Vein endothelial cell (primary cell): ENCODE results near the gene CBX4. TPM values are rescaled to one million over a fixed set of nuclear protein-coding genes. Genes with fewer than 3 reads are reported as not detected.

Experiments
- total RNA-seq: library from RNA; depleted of rRNA; stranded (reverse); fragments of >200 nt; gene quantifications from 2 replicates; pipeline ENCODE4 v1.2.3, GENCODE V29; 2012

CBX4 gene
- total RNA-seq: 9.4 and 11.8 TPM in 2 replicates

GRCh38 chr17:79839356-79840268, at the start of gene CBX4:
Gene CBX4, minus strand, starts transcription at chr17:79839440. Its CDS starts 189 bp downstream, at chr17:79839251.

GRCh38 chr17:79796763-79797491, 42.3 kb downstream of the CBX4 start, which contains the start of gene CBX8:
Gene CBX8, minus strand, starts transcription at chr17:79797077. Its CDS starts 79 bp downstream, at chr17:79796998.

Other genes starting within 250 kb of the CBX4 start
- gene RBFOX3, start 228.4 kb downstream of the CBX4 start, total RNA-seq: 0.10 TPM in 1 of 2 replicates, not detected in the other
- not detected in 2 replicates for gene ENPP7, start 108.5 kb downstream of the CBX4 start, total RNA-seq
- gene CBX2, start 61.3 kb downstream of the CBX4 start, total RNA-seq: 16.0 and 19.2 TPM in 2 replicates
- 2.2 and 2.6 TPM in 2 replicates for gene CBX8, start 42.4 kb downstream of the CBX4 start, total RNA-seq
- 44.3 and 67.3 TPM in 2 replicates for gene TBC1D16, start 196.4 kb upstream of the CBX4 start, total RNA-seq
- gene CCDC40, start 197.2 kb upstream of the CBX4 start, total RNA-seq: 1.6 and 2.9 TPM in 2 replicates